ENCODE results near the gene AP4E1.
"Not testable (repeated sequence)": the region's sequence is repeated elsewhere in the genome, so short reads cannot be mapped to it uniquely, and the experiment has no call there.

AP4E1 gene

GRCh38 chr15:50945725-50946124 is 37.2 kb downstream of the AP4E1 start:
- DNase-seq (ENCODE audit: low read depth in 2 of 2), result no peak

GRCh38 chr15:50950745-50951144 is 42.3 kb downstream of the AP4E1 start:
- not testable (repeated sequence) for DNase-seq (ENCODE audit: low read depth in 2 of 2)

GRCh38 chr15:50953302-50953701 is 44.8 kb downstream of the AP4E1 start:
- no peak for DNase-seq (ENCODE audit: low read depth in 2 of 2)

- DNase-seq (ENCODE audit: low read depth in 2 of 2), result not testable (repeated sequence)
Measured at GRCh38 chr15:50954837-50955236, 46.4 kb downstream of the AP4E1 start.

GRCh38 chr15:50959717-50960116 is 51.2 kb downstream of the AP4E1 start:
- DNase-seq (ENCODE audit: low read depth in 2 of 2), result no peak

GRCh38 chr15:50964075-50964474 is 55.6 kb downstream of the AP4E1 start:
- DNase-seq (ENCODE audit: low read depth in 2 of 2), result no peak

GRCh38 chr15:50968353-50968752 is 59.9 kb downstream of the AP4E1 start:
- DNase-seq (ENCODE audit: low read depth in 2 of 2), result no peak

- no peak for DNase-seq (ENCODE audit: low read depth in 2 of 2)
Measured at GRCh38 chr15:50970524-50970923, 62.0 kb downstream of the AP4E1 start.

- DNase-seq (ENCODE audit: low read depth in 2 of 2), result no peak
Measured at GRCh38 chr15:50971115-50971514, 62.6 kb downstream of the AP4E1 start.

GRCh38 chr15:50971542-50971941 is 63.1 kb downstream of the AP4E1 start:
- DNase-seq (ENCODE audit: low read depth in 2 of 2), result no peak

GRCh38 chr15:50973605-50974004 is 65.1 kb downstream of the AP4E1 start:
- no peak for DNase-seq (ENCODE audit: low read depth in 2 of 2)

- no peak for DNase-seq (ENCODE audit: low read depth in 2 of 2)
Measured at GRCh38 chr15:50977162-50977561, 68.7 kb downstream of the AP4E1 start.

GRCh38 chr15:50978580-50978979 is 70.1 kb downstream of the AP4E1 start:
- no peak for DNase-seq (ENCODE audit: low read depth in 2 of 2)

- DNase-seq (ENCODE audit: low read depth in 2 of 2), result no peak
Measured at GRCh38 chr15:50979041-50979440, 70.6 kb downstream of the AP4E1 start.

GRCh38 chr15:50993598-50993997 is 85.1 kb downstream of the AP4E1 start:
- DNase-seq (ENCODE audit: low read depth in 2 of 2), result no peak

- DNase-seq (ENCODE audit: low read depth in 2 of 2), result no peak
Measured at GRCh38 chr15:50996641-50997040, 88.2 kb downstream of the AP4E1 start.

- DNase-seq (ENCODE audit: low read depth in 2 of 2), result no peak
Measured at GRCh38 chr15:50997371-50998051, 89.0 kb downstream of the AP4E1 start.

GRCh38 chr15:51004103-51004551 is 95.6 kb downstream of the AP4E1 start:
- DNase-seq (ENCODE audit: low read depth in 2 of 2), result no peak

- no peak for DNase-seq (ENCODE audit: low read depth in 2 of 2)
Measured at GRCh38 chr15:51006336-51006985, 98.0 kb downstream of the AP4E1 start.

GRCh38 chr15:51007131-51007666 is 98.7 kb downstream of the AP4E1 start:
- no peak for DNase-seq (ENCODE audit: low read depth in 2 of 2)

GRCh38 chr15:51011212-51011611 is 102.7 kb downstream of the AP4E1 start:
- no peak for DNase-seq (ENCODE audit: low read depth in 2 of 2)

GRCh38 chr15:51016615-51017014 is 108.1 kb downstream of the AP4E1 start:
- DNase-seq (ENCODE audit: low read depth in 2 of 2), result no peak

GRCh38 chr15:51022206-51022605 is 113.7 kb downstream of the AP4E1 start:
- no peak for DNase-seq (ENCODE audit: low read depth in 2 of 2)

Data from stimulated activated CD8-positive, alpha-beta memory T cell treated with anti-CD3 and anti-CD28 coated beads, Interleukin-7, amount 100 ng/mL, for 1 hour (primary cell).